ENCODE data around the gene FAF1.

Gene FAF1

DNA sequence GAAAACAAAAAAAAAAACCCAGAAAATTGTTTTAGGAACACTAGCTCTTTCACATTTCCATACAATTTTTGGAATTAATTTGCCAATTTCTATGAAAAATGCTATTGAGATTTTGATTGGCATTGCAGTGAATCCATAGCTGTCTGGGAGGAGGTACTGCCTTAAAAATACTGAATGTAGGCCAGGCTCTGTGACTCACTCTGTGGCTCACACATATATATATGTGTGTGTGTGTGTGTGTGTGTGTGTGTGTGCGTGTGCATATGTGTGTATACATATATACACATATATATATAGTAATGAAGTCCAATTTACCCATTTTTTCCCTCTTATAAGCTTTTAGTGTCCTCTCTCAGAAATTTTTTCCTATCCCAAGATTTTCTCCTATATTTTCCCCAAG, 322.6 kb downstream of the FAF1 start:
- H3K27ac Mint-ChIP-seq (ENCODE audit: low read depth), result no peak overlapping the region
- H3K4me3 Mint-ChIP-seq, result no peak overlapping the region
- H3K4me1 Mint-ChIP-seq, result no peaks in the 10 kb centered on the region
- no peaks in the 10 kb centered on the region for H3K27me3 Mint-ChIP-seq
- H3K9me3 Mint-ChIP-seq, result no peaks in the 10 kb centered on the region
- ATAC-seq (replicated peaks; ENCODE audit: extremely low read depth, poor library complexity, severe bottlenecking), result no peak
- no peak for DNase-seq (ENCODE audit: low spot score in 2 of 2)
- H3K36me3 Mint-ChIP-seq (ENCODE audit: insufficient read depth), result peaks cover 1% of the 10 kb centered on the region

DNA sequence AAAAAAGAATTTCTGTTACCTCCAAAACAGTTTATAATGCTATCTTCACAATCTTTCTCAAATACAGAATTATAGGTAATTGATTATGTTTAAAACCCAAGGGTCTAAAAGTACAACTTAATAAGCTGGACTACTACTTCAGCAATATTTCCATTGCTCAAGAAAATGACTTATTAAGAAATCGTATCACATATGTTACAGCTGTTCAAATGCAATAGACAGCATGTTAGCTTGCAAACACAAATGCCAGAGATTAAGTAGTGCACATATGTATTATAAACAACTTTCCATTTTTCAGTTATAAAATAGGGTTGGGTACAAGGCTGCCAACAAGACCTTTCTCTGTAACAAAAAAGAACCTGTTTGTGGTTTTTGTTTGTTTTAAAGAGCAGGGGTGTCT, 325.8 kb downstream of the FAF1 start:
- Mint-ChIP-seq H3K27ac (ENCODE audit: low read depth) (no peak overlapping the region), H3K27me3 (no peaks in the 10 kb centered on the region), H3K4me3 (no peak overlapping the region), H3K9me3 (no peaks in the 10 kb centered on the region), H3K4me1 (peaks cover 6% of the 10 kb centered on the region), H3K36me3 (ENCODE audit: insufficient read depth) (no peaks in the 10 kb centered on the region)
- ATAC-seq (replicated peaks; ENCODE audit: extremely low read depth, poor library complexity, severe bottlenecking), result no peak
- DNase-seq (ENCODE audit: low spot score in 2 of 2), result no peak

DNA sequence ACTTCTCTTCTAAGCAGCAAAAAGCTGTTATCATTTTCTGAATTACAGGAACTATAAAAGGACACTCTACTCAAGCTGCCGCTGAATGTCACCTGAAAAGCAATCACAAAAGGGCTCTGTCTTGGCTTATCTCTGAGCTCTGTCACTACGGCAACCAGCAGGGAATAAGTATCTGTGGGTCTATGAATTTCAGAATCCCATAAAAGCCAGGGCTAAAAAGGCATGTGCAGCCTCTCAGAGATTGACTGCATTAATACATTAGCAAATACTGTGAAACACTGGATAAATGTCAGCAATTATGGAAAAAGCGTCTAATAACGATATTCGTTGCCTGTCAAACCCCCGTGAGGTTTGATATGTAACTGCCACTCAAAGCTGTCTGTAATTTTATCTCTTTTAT, 326.6 kb downstream of the FAF1 start:
- ATAC-seq (replicated peaks; ENCODE audit: extremely low read depth, poor library complexity, severe bottlenecking) (no peak), DNase-seq (ENCODE audit: low spot score in 2 of 2) (no peak)
- Mint-ChIP-seq H3K36me3 (ENCODE audit: insufficient read depth) (no peaks in the 10 kb centered on the region), H3K4me1 (peaks cover 6% of the 10 kb centered on the region), H3K27me3 (no peaks in the 10 kb centered on the region), H3K27ac (ENCODE audit: low read depth) (no peak overlapping the region), H3K9me3 (no peaks in the 10 kb centered on the region), H3K4me3 (no peak overlapping the region)

DNA sequence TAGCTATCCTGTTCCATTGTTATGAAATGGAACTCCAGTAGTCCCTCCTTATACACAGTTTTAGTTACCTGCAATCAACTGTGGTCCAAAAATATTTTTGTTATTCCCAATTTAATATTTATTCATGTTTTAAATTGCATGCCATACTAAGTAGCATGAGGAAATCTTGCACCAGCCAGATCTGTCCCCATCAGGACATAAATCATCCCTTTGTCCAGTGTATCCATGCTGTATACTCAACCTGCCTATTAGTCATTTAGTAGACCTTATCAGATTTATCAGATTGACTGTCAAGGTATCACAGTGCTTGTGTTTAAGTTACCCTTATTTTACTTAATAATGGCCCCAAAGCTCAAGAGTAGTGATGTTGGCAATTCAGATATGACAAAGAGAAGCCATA, 328.9 kb downstream of the FAF1 start:
- DNase-seq (ENCODE audit: low spot score in 2 of 2) (no peak), ATAC-seq (replicated peaks; ENCODE audit: extremely low read depth, poor library complexity, severe bottlenecking) (no peak)
- Mint-ChIP-seq H3K27me3 (no peaks in the 10 kb centered on the region), H3K4me1 (peaks cover 6% of the 10 kb centered on the region), H3K27ac (ENCODE audit: low read depth) (peak overlapping the region; percentile 50), H3K9me3 (no peaks in the 10 kb centered on the region), H3K36me3 (ENCODE audit: insufficient read depth) (no peaks in the 10 kb centered on the region), H3K4me3 (no peak overlapping the region)

DNA sequence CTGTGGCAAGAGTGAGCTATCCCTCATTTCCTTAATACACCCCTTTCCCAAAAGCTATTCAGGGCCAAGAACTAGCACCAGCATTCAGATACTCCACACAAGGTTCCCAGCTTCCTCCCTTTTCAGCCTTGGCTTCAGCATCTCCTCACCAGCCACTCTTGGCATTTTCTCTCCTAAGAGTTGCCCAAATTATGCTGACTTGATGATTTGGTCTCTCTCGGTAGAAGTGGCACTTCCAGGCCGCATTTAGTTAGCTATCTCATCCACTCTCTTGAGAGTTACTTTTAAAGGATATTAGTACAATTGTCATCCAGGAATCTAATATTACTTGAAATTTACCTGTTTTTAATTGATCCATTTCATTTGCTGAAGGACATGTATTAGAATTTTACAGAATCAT, 337.8 kb downstream of the FAF1 start:
- Mint-ChIP-seq H3K27me3 (no peaks in the 10 kb centered on the region), H3K9me3 (no peaks in the 10 kb centered on the region)

DNA sequence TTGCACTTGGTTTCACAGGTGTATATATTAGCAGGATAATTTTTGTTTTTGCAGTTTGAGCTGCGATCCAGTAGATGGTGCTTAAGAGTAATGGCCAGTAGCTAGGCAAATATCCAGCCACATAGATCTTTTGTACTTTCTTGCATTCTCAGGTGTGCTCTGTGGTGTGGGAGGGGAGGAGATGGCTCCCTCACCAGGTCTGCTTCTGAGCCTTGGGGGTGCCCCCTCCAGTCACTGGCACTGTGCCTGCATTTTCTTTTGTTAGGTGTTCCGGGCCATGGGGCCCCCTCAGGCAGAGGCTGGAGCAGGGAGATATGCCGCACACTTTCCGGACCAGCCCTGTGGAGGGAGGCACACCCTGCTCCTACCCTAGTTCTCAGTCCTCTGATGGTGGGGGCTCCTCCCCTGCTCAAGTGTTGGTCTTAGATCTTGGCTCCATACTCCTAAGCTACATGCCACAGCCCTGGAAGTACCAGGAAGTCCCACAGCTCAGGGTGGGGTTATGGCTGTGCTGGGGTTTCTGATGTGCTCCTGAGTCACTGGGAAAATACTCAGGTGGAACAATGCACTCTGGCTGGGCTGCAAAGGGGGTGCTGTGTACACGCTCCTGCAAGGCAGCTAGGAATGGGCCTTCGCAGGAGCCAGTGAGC, 339.3 kb downstream of the FAF1 start:
- H3K27me3 Mint-ChIP-seq, result no peaks in the 10 kb centered on the region
- ATAC-seq (replicated peaks; ENCODE audit: extremely low read depth, poor library complexity, severe bottlenecking), result no peak
- no peaks in the 10 kb centered on the region for H3K36me3 Mint-ChIP-seq (ENCODE audit: insufficient read depth)
- no peaks in the 10 kb centered on the region for H3K4me1 Mint-ChIP-seq
- peak overlapping the region; percentile 32 for H3K27ac Mint-ChIP-seq (ENCODE audit: low read depth)
- H3K4me3 Mint-ChIP-seq, result no peak overlapping the region
- no peaks in the 10 kb centered on the region for H3K9me3 Mint-ChIP-seq
- DNase-seq (ENCODE audit: low spot score in 2 of 2), result no peak

More for the DNA sequence above, 337.8 kb downstream of the FAF1 start:
- DNase-seq (ENCODE audit: low spot score in 2 of 2) (no peak), ATAC-seq (replicated peaks; ENCODE audit: extremely low read depth, poor library complexity, severe bottlenecking) (no peak)
- no peaks in the 10 kb centered on the region for H3K36me3 Mint-ChIP-seq (ENCODE audit: insufficient read depth)
- H3K4me1 Mint-ChIP-seq, result no peaks in the 10 kb centered on the region
- H3K27ac Mint-ChIP-seq (ENCODE audit: low read depth), result no peak overlapping the region
- no peak overlapping the region for H3K4me3 Mint-ChIP-seq

DNA sequence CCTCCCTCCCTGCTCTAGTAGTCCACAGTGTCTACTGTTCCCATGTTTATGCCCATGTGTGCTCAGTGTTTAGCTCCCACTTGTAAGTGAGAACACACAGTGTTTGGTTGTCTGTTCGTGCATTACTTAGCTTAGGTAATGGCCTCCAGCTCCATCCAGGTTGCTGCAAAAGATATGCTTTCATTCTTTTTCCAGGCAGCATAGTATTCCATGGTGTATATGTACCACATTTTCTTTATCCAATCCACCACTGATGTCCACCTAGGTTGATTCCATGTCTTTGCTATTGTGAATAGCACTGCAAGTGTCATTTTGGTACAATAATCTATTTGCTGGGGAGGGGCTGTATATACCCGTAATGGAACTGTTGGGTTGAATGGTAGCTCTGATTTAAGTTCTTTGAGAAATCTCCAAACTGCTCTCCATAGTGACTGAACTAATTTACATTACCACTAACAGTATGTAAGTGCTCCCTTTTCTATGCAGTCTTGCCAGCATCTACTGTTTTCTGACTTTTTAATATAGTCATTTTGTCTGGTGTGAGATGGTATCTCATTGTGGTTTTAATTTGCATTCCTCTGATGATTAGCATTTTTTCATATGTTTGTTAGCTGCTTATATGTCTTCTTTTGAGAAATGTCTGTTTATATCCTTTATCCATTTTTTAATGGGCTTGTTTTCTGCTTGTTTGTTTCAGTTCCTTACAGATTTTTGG, 344.9 kb downstream of the FAF1 start:
- Mint-ChIP-seq H3K4me3 (no peak overlapping the region), H3K27ac (ENCODE audit: low read depth) (no peak overlapping the region), H3K9me3 (no peaks in the 10 kb centered on the region), H3K4me1 (peaks cover 15% of the 10 kb centered on the region), H3K36me3 (ENCODE audit: insufficient read depth) (peaks cover 2% of the 10 kb centered on the region), H3K27me3 (no peaks in the 10 kb centered on the region)
- no peak for DNase-seq (ENCODE audit: low spot score in 2 of 2)
- ATAC-seq (replicated peaks; ENCODE audit: extremely low read depth, poor library complexity, severe bottlenecking), result no peak

DNA sequence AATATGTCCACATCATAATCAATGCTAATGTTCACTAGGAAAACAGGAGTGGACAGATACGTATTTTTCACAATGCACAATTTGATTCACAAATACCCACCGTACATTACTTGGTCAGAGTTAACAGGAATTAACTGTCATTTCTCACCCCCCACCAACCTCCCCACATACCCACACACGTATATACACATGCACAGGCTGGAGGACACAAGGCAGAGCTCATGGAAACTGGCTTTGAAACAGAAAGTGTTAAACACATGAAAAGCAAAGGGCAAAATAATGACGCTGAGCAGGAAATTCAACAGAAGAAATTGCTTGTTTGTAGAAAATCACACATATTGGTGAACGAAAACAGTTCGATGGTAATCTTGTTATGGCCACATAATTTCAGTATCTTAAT, 348.4 kb downstream of the FAF1 start:
- H3K9me3 Mint-ChIP-seq, result no peaks in the 10 kb centered on the region
- peak; percentile 36 for ATAC-seq (replicated peaks; ENCODE audit: extremely low read depth, poor library complexity, severe bottlenecking)
- H3K27me3 Mint-ChIP-seq, result no peaks in the 10 kb centered on the region
- H3K36me3 Mint-ChIP-seq (ENCODE audit: insufficient read depth), result peaks cover 6% of the 10 kb centered on the region
- no peak overlapping the region for H3K27ac Mint-ChIP-seq (ENCODE audit: low read depth)
- H3K4me3 Mint-ChIP-seq, result no peak overlapping the region
- DNase-seq (ENCODE audit: low spot score in 2 of 2), result no peak
- peaks cover 15% of the 10 kb centered on the region for H3K4me1 Mint-ChIP-seq

DNA sequence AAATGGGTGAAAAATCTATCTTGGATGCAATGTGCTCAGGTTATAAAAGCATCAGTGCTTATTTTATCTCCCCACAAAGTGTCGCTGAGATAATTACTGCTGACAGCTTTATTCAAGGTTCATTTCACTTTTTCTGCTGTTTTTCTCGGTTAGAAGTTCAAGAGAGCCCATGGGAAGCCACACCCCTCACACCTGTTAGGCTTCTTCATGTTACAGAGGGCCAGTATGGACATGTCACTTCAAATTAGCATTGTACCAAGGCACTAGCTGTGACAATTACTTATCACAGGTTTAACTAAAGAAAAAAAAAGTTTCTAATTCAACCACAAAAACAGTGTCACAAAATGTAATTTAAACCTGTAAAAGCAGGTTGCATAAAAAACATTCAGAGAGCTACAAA, 349.5 kb downstream of the FAF1 start:
- Mint-ChIP-seq H3K9me3 (no peaks in the 10 kb centered on the region), H3K27me3 (no peaks in the 10 kb centered on the region), H3K4me1 (peaks cover 15% of the 10 kb centered on the region), H3K4me3 (no peak overlapping the region), H3K27ac (ENCODE audit: low read depth) (no peak overlapping the region), H3K36me3 (ENCODE audit: insufficient read depth) (peaks cover 6% of the 10 kb centered on the region)
- ATAC-seq (replicated peaks; ENCODE audit: extremely low read depth, poor library complexity, severe bottlenecking) (no peak), DNase-seq (ENCODE audit: low spot score in 2 of 2) (no peak)

DNA sequence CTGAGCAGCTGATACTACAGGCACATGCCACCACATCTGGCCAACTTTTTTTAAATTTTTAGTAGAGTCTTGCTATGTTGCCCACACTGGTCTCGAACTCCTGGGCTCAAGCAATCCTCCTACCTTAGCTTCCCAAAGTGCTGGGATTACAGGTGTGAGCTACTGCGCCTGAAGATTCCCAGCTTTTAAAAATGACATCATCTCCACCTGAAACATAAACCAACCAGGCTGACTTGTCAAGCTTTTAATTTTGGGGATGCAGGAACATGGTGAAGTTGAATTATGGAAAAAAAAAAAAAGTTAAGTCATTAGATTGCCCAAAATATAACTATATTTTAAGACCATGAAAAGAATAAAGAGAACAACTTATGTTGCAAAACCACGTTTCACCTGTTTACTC, 350.6 kb downstream of the FAF1 start:
- Mint-ChIP-seq H3K9me3 (no peaks in the 10 kb centered on the region), H3K27me3 (no peaks in the 10 kb centered on the region), H3K4me1 (peaks cover 15% of the 10 kb centered on the region), H3K4me3 (no peak overlapping the region), H3K36me3 (ENCODE audit: insufficient read depth) (peaks cover 6% of the 10 kb centered on the region), H3K27ac (ENCODE audit: low read depth) (no peak overlapping the region)
- DNase-seq (ENCODE audit: low spot score in 2 of 2) (no peak), ATAC-seq (replicated peaks; ENCODE audit: extremely low read depth, poor library complexity, severe bottlenecking) (no peak)

DNA sequence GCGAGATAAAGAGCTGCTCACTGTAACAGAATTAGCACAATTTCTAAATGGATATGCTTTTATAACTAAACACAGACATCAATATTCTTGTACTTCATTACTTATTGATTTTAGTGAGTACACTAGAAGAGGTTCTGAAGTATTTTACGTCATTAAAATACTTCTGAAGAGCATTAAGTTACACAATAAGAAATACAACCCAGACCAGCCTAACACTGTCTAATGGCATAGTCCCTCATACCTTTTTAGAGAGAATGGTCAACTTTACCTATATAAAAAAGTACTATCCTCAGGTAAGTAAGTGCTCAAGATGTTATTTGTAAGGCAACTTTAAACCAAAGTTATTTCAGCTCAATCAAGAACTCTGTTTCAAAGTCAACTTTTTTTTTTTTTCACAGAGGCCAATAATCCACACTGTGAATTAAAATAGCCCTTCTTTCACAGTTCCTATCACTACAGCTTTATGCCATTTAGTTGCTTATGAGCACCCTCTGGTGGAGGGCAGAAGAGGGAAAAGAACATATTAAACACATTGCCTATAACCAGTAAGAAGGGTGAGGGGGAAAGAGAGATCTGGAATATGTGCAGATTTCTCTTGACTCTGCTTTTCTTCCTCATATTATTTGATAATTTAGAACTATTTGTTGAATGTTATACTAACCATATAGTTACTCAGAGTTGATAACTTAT, 354.7 kb downstream of the FAF1 start:
- no peaks in the 10 kb centered on the region for H3K27me3 Mint-ChIP-seq
- no peak for ATAC-seq (replicated peaks; ENCODE audit: extremely low read depth, poor library complexity, severe bottlenecking)
- no peak overlapping the region for H3K27ac Mint-ChIP-seq (ENCODE audit: low read depth)
- H3K36me3 Mint-ChIP-seq (ENCODE audit: insufficient read depth), result peaks cover 3% of the 10 kb centered on the region
- no peaks in the 10 kb centered on the region for H3K9me3 Mint-ChIP-seq
- H3K4me1 Mint-ChIP-seq, result no peaks in the 10 kb centered on the region
- no peak overlapping the region for H3K4me3 Mint-ChIP-seq
- no peak for DNase-seq (ENCODE audit: low spot score in 2 of 2)

DNA sequence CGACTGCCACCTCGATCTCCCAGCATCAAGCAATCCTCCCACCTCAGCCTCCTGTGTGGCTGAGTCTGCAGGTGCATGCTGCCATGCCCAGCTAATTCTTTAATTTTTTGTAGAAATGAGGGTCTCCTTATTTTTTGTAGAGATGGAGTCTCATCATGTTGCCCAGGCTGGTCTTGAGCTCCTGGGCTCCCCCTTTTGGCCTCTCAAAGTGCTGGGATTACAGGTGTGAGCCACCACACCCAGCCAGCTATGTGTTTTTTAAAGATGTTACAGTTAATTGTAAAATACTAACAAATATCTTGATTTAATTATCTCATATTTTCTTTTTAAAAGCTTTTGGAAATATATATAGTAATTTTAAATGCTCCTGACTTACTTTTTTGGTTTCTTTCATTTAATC, 355.5 kb downstream of the FAF1 start:
- ATAC-seq (replicated peaks; ENCODE audit: extremely low read depth, poor library complexity, severe bottlenecking), result no peak
- no peaks in the 10 kb centered on the region for H3K27me3 Mint-ChIP-seq
- no peak overlapping the region for H3K4me3 Mint-ChIP-seq
- H3K27ac Mint-ChIP-seq (ENCODE audit: low read depth), result no peak overlapping the region
- no peaks in the 10 kb centered on the region for H3K4me1 Mint-ChIP-seq
- no peak for DNase-seq (ENCODE audit: low spot score in 2 of 2)
- H3K36me3 Mint-ChIP-seq (ENCODE audit: insufficient read depth), result peaks cover 2% of the 10 kb centered on the region
- no peaks in the 10 kb centered on the region for H3K9me3 Mint-ChIP-seq
